Measurements from ENCODE around the gene MAP3K2.

The MAP3K2 gene

DNA sequence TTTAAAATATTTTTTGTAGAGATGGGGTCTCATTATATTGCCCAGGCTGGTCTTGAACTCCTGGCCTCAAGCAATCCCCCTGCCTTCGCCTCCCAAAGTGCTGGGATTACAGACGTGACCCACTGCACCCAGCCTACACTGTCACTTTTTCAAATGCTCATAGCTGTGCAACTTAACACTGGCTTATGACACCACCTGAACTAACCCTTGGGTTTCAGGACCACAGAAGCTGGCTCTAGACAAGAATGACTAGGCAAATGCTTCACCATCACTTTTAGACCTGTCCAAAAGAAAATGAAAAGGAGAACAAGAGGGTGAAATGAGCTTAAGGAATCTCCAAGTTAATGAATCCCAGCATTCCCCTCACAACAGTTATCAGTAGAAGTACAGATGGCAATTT is 107.1 kb downstream of the MAP3K2 start:
- DNase-seq: no peak

DNA sequence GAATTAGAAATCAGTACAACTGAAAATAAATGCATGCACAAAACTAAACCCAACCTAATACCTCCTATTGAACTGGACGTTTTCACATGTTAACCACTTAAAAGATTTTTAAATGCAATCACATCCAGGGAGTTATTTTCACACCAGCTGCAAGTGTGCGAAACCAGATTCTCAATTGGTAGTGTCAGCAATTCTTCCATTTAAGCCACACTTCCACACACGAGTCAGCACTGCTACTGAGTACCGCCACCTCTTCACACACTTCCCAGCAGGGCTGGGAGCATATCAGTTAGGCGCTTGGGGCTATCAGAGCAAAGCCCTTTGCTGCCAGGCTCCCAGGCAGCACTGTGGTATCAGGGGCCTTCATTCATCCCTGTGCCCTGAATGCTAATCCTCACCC is 108.0 kb downstream of the MAP3K2 start:
- DNase-seq: no peak

GRCh38 chr2:127278959-127279358 is 108.8 kb downstream of the MAP3K2 start:
- no peak for DNase-seq

DNA sequence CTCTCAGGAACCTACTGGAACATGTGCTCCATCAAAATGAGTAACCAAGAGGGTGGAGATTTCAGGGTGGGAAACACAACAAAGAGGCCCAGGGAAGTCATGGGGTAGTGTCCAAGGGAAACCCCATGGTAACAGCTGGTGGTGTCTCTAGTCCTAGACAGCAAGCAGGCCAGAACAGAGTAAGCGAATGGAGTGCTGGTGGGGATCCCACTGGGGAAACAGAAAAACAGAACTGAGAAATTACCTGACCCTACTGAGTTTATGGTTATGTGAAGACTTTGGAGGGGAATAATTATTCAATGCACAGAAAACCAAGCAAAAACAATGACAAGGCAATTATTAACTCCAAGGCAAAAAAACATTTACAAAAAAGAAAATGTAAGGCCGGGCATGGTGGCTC is 110.7 kb downstream of the MAP3K2 start:
- DNase-seq: no peak

- no peak for DNase-seq
Observed at GRCh38 chr2:127275789-127276188, 112.0 kb downstream of the MAP3K2 start.

GRCh38 chr2:127275356-127275755 is 112.4 kb downstream of the MAP3K2 start:
- no peak for DNase-seq

- no peak for DNase-seq
Observed at GRCh38 chr2:127270663-127271062, 117.1 kb downstream of the MAP3K2 start.

GRCh38 chr2:127261804-127262406 is 125.9 kb downstream of the MAP3K2 start:
- DNase-seq: no peak

GRCh38 chr2:127259355-127259754 is 128.4 kb downstream of the MAP3K2 start:
- DNase-seq: no peak

- DNase-seq: no peak
Observed at GRCh38 chr2:127256866-127257265, 130.9 kb downstream of the MAP3K2 start.

DNA sequence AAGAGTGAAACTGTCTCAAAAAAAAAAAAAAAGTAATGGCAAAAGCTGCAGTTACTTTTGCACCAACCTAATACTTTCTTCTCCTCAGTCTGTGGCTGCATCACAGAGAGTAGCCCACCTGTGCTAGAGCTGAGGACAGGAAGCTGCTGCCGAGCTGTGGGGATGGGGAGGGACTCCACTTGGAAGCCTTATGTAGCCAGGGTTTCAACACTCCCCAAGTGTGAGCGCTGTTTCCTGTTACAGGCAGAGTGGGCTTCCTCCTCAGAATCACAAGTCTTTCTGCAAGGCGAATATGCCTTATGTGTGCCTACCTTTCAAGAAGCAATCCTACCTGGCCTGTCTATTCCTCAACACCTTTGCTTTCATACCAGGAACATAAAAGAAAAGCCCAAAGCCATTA is 131.4 kb downstream of the MAP3K2 start:
- DNase-seq: no peak

- no peak for DNase-seq
Observed at GRCh38 chr2:127255721-127256120, 132.1 kb downstream of the MAP3K2 start.

DNA sequence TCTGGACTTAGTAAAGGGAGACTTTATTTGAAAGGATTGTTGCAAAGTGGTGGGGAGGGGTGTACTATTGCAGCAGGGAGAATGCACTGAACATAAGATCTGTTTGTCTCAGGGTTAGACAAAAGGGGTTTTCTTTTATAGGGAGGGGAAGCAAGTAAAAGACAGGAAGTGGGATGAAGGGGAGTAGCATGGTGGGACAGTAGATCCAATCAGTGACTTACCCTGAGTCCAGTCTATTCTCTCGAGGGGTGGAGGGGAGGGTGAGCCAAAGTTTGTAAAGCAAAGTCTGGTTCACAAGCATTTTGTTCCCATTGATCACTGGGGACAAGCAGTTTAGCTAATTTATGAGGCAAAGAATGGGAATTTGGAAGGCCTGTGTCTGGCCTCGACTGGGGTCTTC is 132.6 kb downstream of the MAP3K2 start:
- DNase-seq: no peak

- DNase-seq: no peak
Observed at GRCh38 chr2:127254386-127254981, 133.3 kb downstream of the MAP3K2 start.

Data from GF-D8 (cell line).